HCEC 1CT (cell line): ENCODE measurements around the gene POLR2F.
"Not testable (repeated sequence)": the region's sequence is repeated elsewhere in the genome, so short reads cannot be mapped to it uniquely, and the experiment has no call there.

ENCODE experiments used
- DNase-seq: peaks from one replicate; pipeline ENCODE4 v3.0.0-alpha.2; 2017

Gene POLR2F

DNA sequence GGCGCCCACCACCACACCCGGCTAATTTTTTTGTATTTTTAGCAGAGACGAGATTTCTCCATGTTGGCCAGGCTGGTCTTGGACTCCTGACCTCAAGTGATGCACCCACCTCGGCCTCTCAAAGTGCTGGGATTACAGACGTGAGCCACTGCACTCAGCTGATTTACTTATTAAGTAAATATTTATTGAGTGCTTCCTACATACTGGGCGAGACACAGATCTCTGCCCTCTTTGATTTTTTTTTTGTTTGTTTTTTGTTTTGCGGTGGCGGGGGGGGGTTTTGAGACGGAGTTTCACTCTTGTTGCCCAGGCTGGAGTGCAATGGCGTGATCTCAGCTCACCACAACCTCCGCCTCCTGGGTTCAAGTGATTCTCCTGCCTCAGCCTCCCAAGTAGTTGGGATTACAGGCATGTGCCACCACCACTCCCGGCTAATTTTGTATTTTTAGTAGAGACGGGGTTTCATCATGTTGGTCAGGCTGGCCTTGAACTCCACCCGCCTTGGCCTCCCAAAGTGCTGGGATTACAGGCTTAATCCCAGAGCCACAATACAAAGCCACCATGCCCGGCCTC is 2.4 kb downstream of the POLR2F start:
- DNase-seq = not testable (repeated sequence)

DNA sequence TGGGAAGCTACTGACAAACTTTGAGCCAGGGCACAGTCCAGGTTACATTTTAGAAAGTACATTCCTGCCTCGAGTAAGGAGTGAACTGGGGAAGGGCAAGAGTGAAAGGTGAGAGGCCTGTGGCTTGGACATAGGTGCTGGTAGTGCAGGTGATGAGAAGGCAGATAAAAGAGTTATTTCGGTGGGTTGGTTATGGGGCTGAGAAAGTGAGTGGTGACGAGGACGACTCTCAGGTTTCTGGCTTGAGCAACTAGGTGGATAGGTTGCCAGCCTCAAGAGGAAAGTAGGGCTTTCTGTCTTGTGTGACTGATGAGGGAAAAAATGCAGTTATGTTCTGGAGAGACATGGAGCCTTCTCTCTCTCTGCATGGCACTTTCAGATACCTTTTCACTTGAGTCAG is 3.7 kb downstream of the POLR2F start:
- DNase-seq = no peak

DNA sequence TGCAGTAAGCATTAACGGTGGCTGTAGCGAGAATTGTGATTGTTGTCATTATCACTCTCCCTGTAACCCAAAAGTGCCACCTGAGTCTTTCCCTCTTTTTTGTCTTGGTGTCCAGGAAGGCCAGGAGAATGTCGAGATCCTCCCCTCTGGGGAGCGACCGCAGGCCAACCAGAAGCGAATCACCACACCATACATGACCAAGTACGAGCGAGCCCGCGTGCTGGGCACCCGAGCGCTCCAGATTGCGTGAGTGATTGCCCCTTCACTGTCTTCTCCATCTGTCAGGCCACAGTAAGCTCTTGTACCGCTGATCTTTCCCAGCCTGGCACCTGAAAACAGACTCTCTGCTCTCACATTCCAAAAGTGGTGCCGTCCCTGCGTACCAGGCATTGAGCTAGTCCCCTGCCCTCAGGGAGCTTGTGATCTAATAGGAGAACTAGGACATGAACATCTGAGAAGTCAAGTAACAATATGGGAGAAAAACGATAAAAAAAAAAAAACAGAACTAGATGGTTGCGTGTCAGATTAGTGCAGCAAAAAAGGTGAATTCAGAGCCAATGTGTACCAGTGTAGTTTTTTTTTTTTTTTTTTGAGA is 5.8 kb downstream of the POLR2F start:
- DNase-seq = no peak

DNA sequence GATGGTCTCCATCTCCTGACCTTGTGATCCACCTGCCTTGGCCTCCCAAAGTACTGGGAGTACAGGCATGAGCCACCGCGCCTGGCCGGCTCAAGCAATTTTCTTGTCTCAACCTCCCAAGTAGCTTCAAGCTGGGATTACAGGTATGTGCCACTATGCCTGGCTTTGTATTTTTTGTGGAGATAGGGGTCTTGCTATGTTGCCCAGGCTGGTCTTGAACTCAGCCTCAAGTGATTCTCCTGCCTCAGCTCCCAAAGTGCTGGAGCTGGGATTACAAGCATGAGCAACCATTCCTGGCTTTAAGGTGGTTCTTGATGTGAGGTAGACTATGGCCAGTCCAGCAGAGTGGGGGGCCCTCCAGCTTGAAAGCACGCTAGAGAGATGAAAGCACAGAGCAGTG is 7.6 kb downstream of the POLR2F start:
- DNase-seq = no peak

GRCh38 chr22:37965940-37966664 is 12.6 kb downstream of the POLR2F start:
- DNase-seq = no peak

DNA sequence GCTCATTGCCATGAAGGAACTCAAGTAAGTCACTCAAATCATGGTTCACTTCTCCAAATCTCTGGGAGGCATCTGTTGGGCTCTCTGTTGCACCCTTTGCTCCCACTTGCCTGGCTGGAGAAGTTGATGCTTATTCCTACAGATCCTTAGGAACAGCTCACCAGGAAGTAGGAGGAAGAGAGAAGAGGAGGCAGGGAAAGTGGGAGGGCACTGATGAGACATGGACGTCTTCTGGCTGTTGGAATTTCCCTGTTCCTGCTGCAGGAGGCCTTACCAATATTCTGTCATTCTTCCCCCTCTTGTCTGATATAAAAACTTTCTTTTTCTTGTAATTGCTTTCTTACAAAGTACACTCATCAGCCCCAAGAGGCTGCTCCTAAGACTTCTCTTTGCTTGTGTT is 13.6 kb downstream of the POLR2F start:
- DNase-seq = no peak

DNA sequence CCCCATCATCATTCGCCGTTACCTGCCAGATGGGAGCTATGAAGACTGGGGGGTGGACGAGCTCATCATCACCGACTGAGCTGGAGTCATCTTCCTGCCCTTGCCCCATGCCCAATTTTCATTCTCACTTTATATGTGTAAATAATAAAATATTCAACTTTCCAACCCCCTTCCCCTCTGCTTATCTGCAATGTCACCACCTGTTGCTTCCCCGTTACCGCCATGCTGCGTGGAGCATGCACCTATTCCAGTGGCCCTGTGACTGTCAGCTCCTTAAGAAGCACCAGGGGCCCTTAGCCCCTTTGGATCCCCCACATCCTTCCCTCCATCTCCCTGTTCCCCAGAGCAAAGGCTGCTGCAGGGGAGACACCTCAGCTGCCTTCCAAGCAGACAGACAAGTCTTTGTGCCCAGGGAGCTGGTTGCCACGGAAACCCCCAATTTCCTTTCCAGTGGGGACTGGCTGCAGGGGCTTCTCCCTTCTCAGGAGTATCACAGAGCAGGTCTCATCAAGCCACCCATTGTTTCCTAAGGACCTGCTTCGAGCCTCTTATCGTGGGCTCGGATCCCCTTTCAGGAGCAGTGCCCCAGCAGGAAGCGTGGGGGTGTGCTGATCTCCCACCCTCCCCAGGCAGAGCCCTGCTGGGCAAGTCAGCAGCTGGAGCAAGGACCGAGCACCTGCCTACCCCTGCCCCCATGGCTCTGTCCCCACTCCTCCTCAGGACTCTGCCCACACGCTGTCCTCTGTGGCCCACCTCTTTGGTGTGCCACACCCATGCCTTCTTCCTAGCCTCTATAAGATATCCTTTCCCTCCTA is 14.3 kb downstream of the POLR2F start:
- DNase-seq = no peak

- no peak for DNase-seq
These were observed 15.2 kb downstream of the POLR2F start for GRCh38 chr22:37968452-37969251.

GRCh38 chr22:37970864-37971263 is 17.4 kb downstream of the POLR2F start:
- DNase-seq = no peak

DNA sequence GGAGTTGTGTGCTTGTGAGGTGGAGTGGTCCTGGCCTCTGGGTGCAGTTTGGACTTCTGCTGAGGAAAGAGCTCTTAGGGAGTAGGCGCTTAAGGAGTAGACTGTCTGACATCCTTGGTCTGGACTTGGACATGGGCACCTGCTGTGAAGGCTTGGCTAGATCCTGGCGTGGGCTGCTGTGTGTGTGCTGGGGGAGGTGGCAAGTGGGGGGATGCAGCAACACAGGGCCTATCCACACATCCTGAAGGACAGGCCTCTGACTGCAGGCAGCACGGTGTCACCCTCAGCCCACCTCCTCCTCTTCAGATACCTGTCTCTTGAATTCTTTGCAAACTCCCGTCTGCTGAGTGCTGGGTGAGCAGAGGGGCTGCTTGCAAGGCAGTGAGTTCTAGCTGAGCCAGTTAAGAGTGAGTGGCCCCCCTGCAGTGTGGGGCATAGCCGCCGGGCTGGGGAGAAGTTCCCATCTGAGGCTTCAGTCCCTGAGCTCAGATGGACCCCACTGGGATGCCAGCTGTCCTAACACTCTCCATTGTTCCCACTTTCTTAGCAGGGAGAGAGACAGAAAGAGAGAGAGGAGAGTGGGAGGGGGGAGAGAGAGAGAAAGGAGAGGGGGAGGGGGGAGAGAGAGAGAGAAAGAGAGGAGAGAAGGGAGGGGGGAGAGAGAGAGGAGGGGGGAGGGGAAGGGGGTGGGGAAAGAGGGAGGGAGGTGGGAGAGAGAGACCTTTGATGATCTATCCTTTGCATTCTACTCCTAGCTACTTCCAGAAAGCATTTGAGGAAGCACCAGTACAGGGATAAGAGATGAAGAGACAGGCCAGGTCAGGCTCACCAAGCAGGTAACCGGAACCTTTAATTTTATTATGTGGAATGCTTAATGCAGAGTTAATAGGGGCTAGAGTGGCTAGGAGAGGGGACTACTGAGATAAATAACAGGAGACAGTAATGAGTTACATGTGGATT is 18.3 kb downstream of the POLR2F start:
- DNase-seq = no peak

DNA sequence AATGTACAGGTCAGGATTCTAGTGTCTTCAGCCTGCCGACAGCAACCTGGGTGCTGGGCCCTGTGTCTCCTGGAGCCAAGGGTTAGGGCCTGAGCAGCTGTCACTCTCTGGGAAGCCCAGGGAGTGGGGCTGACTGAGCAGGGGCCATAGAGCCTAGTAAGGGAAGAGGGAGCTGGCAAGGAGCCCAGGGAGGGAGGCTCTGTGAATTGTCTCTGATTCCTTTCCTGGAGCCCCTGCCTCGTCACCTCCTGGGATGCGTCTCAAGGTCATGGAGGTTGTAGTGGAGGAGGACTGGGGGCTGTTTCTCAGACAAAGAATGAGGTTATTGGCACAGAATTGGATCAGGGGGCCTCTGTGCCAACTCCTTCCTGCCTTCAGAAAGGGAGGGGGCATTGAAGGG is 19.0 kb downstream of the POLR2F start:
- DNase-seq = no peak

GRCh38 chr22:37973271-37974170 is 20.0 kb downstream of the POLR2F start:
- no peak for DNase-seq

GRCh38 chr22:37975153-37975552 is 21.7 kb downstream of the POLR2F start:
- no peak for DNase-seq

DNA sequence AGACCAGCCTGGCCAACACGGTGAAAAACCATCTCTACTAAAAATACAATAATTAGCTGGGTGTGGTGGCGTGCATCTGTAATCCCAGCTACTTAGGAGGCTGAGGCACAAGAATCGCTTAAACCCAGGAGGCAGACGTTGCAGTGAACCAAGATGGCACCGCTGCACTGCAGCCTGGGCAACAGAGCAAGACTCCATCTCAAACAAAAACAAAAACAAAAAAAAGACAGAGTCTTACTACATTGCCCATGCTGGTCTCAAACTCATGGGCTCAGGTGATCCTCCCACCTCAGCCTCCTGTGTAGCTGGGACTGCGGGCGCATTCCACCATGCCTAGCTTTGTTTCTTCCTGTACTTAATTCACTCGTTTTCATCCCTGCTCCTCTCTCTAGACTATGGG is 22.5 kb downstream of the POLR2F start:
- not testable (repeated sequence) for DNase-seq

GRCh38 chr22:37976547-37976946 is 23.0 kb downstream of the POLR2F start:
- DNase-seq = no peak

- no peak for DNase-seq
These were observed 26.3 kb downstream of the POLR2F start for GRCh38 chr22:37979782-37980181.

GRCh38 chr22:37981282-37982011 is 27.9 kb downstream of the POLR2F start:
- DNase-seq = no peak

DNA sequence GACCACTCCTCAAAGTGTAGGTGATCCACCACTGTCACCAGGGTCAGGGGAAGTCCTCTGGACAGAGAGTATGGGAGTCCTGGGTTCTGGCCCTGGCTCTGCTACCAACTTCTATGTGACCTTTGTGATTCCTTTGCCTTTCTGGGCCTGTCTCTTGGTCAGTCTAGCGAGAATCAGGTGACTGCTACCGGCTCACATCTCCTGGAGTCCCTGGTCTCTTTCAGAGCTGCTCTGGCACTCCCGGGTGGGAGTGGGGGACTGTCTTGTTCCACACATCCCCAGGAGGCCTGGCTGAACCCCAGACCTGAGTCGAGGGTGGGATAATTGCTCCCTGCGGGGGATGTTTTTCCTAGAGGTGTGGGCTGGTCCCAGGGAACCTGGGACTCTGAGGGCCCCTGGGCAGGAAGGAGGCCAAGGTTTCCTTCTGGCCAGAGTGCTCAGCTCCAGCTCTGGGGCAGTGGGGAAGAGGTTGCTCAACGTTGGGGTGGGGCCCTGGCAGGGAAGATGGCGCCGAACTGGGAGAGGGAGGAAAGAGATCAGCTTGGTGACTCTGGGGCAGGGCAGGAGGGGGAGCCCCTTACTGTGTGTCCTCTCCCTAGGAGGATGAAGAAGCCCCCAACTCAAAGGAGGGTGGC is 28.8 kb downstream of the POLR2F start:
- no peak for DNase-seq
